Measurements from ENCODE around the gene TNFAIP6. TPM values are rescaled to one million over a fixed set of nuclear protein-coding genes. Genes with fewer than 3 reads are reported as not detected.
"Not testable (repeated sequence)": the region's sequence is repeated elsewhere in the genome, so short reads cannot be mapped to it uniquely, and the experiment has no call there.

TNFAIP6 gene
- polyA plus RNA-seq, 1 of the 3 experiments (the other 2 are of a cell fraction): 0.58 TPM

- H3K79me2 ChIP-seq (ENCODE audit: insufficient read depth); H2AFZ ChIP-seq (ENCODE audit: low read depth); H4K20me1 ChIP-seq (ENCODE audit: insufficient read depth); DNase-seq; H3K27me3 ChIP-seq (ENCODE audit: insufficient read depth); POLR2A ChIA-PET; H3K4me3 ChIP-seq (ENCODE audit: low read depth in 2 of 2, low read length in 1 of 2); H3F3A ChIP-seq (replicated peaks; ENCODE audit: insufficient read depth); H3K9ac ChIP-seq; H3K36me3 ChIP-seq (replicated peaks in 1 of 2; ENCODE audit: control insufficient read depth in 1 of 2, insufficient read depth in 2 of 2, low read length in 1 of 2); H3K4me2 ChIP-seq; H3K9me2 ChIP-seq; H3K9me3 ChIP-seq; H3K27ac ChIP-seq (ENCODE audit: low read depth in 2 of 2, low read length in 1 of 2); CTCF ChIA-PET: not testable (repeated sequence)
- H3K4me1 ChIP-seq (ENCODE audit: control insufficient read depth in 1 of 2, insufficient read depth in 2 of 2, low read depth in 1 of 2, low read length in 1 of 2): peaks cover 3 to 13% of the 10 kb centered on the region in 2 experiments; a peak in 2 of 4 replicates
- WGBS (ENCODE audit: low lambda C conversion rate): 77% methylated on average over 6 of the region's 6 CpGs
Observed at GRCh38 chr2:151310313-151310712, 47.1 kb upstream of the TNFAIP6 start.

- WGBS (ENCODE audit: low lambda C conversion rate): 73% methylated on average over 6 of the region's 6 CpGs
Observed at GRCh38 chr2:151312440-151312839, 45.0 kb upstream of the TNFAIP6 start.

GRCh38 chr2:151315381-151315903 is 42.0 kb upstream of the TNFAIP6 start:
- Histone ChIP-seq H3K27me3 (ENCODE audit: insufficient read depth) (no peaks in the 10 kb centered on the region), H3K27ac (ENCODE audit: low read depth in 2 of 2, low read length in 1 of 2) (peak overlapping the region in 1 of 2 experiments; percentile 35; a peak in 1 of 4 replicates)
- no peak for TF ChIP-seq MEF2A (IDR thresholded peaks at IDR 0.05; ENCODE audit: borderline replicate concordance, low read depth)
- no peak for TF ChIP-seq EZH2phosphoT487 (IDR thresholded peaks at IDR 0.05; ENCODE audit: borderline replicate concordance, low read depth)
- no peak for TF ChIP-seq USF1 (IDR thresholded peaks at IDR 0.05; ENCODE audit: borderline replicate concordance, low read depth)
- no peak for TF ChIP-seq RAD21 (IDR thresholded peaks at IDR 0.05; ENCODE audit: low read length)
- no peak for TF ChIP-seq RXRA (IDR thresholded peaks at IDR 0.05; ENCODE audit: borderline replicate concordance, low read depth)
- TF ChIP-seq POLR2AphosphoS5 (IDR thresholded peaks at IDR 0.05; ENCODE audit: low read depth, low read length): no peak
- TF ChIP-seq TEAD4 (IDR thresholded peaks at IDR 0.05; ENCODE audit: borderline replicate concordance, insufficient read depth): no peak
- no peak for TF ChIP-seq GATA2 (CRISPR knock-in tag; IDR thresholded peaks at IDR 0.05)
- no peak for TF ChIP-seq TAF1 (IDR thresholded peaks at IDR 0.05; ENCODE audit: borderline replicate concordance, low read depth, low read length)
- TF ChIP-seq JUND (IDR thresholded peaks at IDR 0.05): no peak
- TF ChIP-seq ZBTB33 (IDR thresholded peaks at IDR 0.05; ENCODE audit: borderline replicate concordance, low read depth): no peak
- TF ChIP-seq CHD2 (IDR thresholded peaks at IDR 0.05; ENCODE audit: low read length, partially characterized antibody): no peak
- TF ChIP-seq MAX (IDR thresholded peaks at IDR 0.05; ENCODE audit: low read depth): no peak
- TF ChIP-seq IRF3 (IDR thresholded peaks at IDR 0.05; ENCODE audit: low read depth, low read length): no peak
- TF ChIP-seq FOXM1 (IDR thresholded peaks at IDR 0.05; ENCODE audit: low read depth): no peak
- no peak for TF ChIP-seq CTCF (IDR thresholded peaks at IDR 0.05)

More at GRCh38 chr2:151312440-151312839, 45.0 kb upstream of the TNFAIP6 start:
- H3K27me3 ChIP-seq (ENCODE audit: insufficient read depth); DNase-seq; H4K20me1 ChIP-seq (ENCODE audit: insufficient read depth); CTCF ChIA-PET; H3K4me2 ChIP-seq; H3K9ac ChIP-seq; POLR2A ChIA-PET; H3K9me3 ChIP-seq; H3K36me3 ChIP-seq (replicated peaks in 1 of 2; ENCODE audit: control insufficient read depth in 1 of 2, insufficient read depth in 2 of 2, low read length in 1 of 2); H2AFZ ChIP-seq (ENCODE audit: low read depth); H3F3A ChIP-seq (replicated peaks; ENCODE audit: insufficient read depth); H3K9me2 ChIP-seq; H3K27ac ChIP-seq (ENCODE audit: low read depth in 2 of 2, low read length in 1 of 2); H3K79me2 ChIP-seq (ENCODE audit: insufficient read depth); H3K4me3 ChIP-seq (ENCODE audit: low read depth in 2 of 2, low read length in 1 of 2): not testable (repeated sequence)
- H3K4me1 ChIP-seq (ENCODE audit: control insufficient read depth in 1 of 2, insufficient read depth in 2 of 2, low read depth in 1 of 2, low read length in 1 of 2): peaks cover 11 to 20% of the 10 kb centered on the region in 2 experiments; a peak in 2 of 4 replicates

More at GRCh38 chr2:151315381-151315903, 42.0 kb upstream of the TNFAIP6 start:
- H3K4me2 ChIP-seq: no peak overlapping the region
- H3K9me2 ChIP-seq: no peaks in the 10 kb centered on the region
- no peak overlapping the region for H3K9ac ChIP-seq
- WGBS (ENCODE audit: low lambda C conversion rate): 66% methylated on average over 5 of the region's 7 CpGs
- H3K4me3 ChIP-seq (ENCODE audit: low read depth in 2 of 2, low read length in 1 of 2): no peak overlapping the region
- H3K36me3 ChIP-seq (replicated peaks in 1 of 2; ENCODE audit: control insufficient read depth in 1 of 2, insufficient read depth in 2 of 2, low read length in 1 of 2): no peaks in the 10 kb centered on the region
- POLR2A ChIA-PET: no interaction called here
- H3K9me3 ChIP-seq: no peaks in the 10 kb centered on the region
- H4K20me1 ChIP-seq (ENCODE audit: insufficient read depth): no peaks in the 10 kb centered on the region
- H3K4me1 ChIP-seq (ENCODE audit: control insufficient read depth in 1 of 2, insufficient read depth in 2 of 2, low read depth in 1 of 2, low read length in 1 of 2): peaks cover 11 to 20% of the 10 kb centered on the region in 2 experiments; a peak in 2 of 4 replicates
- no peaks in the 10 kb centered on the region for H3F3A ChIP-seq (replicated peaks; ENCODE audit: insufficient read depth)
- H3K79me2 ChIP-seq (ENCODE audit: insufficient read depth): no peaks in the 10 kb centered on the region
- CTCF ChIA-PET: no interaction called here
- no peak for DNase-seq
- H2AFZ ChIP-seq (ENCODE audit: low read depth): no peak overlapping the region; the same call in 1 of the 2 replicates

All from SK-N-SH (cell line).